Neural progenitor cell (in vitro differentiated cells): ENCODE data around the gene BMP7.

Experiments used
- EZH2 ChIP-seq: fragments of 200-600 bp; sonication (generic); IDR thresholded peaks from 2 replicates; pipeline ENCODE4 v1.6.1; 2017; ENCODE audit warnings: antibody characterized with exemption, mild to moderate bottlenecking, moderate library complexity
- EZH2phosphoT487 ChIP-seq: fragments of 200-600 bp; sonication (generic); IDR thresholded peaks from 2 replicates; pipeline ENCODE4 v1.6.1; 2017; ENCODE audit warnings: antibody characterized with exemption
- TF ChIP-seq, protein P1 (sequence below): fragments of 200-600 bp; sonication (generic); IDR thresholded peaks from 2 replicates; pipeline ENCODE4 v1.5.1; 2017; ENCODE audit warnings: antibody characterized with exemption, mild to moderate bottlenecking

DNA sequence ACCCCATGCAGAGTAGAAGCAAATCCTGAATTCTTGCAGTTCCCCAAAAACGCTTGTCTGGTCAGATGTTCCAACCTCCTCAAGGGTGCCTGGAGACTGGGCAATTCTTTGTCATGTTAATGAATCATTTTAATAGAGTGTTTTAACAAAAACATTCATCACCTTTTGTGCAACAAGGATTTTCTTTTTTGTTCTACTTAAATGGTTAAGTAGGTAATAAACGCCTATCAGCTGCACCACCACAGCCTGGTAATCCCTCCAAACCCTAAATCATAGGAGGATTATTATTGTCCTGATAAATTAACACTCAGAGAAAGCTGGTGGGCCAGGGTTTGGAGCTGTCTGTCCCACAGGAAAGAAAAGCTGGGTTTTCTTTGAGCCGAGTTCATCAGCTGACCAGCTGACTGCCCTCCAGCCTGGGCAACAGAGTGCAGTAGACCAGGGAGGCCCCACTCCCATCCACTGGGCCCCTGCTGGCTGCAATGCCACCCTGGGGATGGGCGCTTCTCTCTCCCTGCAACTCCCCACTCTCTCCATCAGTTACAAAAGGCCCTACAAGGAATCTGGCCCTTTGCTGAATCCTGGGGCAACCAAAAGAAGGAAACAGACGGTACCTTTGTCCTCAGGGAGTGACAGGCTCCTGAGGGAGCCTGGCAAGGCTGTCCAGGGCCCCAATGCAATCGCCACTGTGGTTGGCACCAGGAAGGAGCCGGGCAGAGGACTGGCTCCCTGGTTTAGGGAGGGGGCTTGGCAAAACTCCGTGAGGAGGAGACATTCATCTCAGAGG lies 23.1 kb upstream of the BMP7 start:
- TF ChIP-seq, protein P1, sequence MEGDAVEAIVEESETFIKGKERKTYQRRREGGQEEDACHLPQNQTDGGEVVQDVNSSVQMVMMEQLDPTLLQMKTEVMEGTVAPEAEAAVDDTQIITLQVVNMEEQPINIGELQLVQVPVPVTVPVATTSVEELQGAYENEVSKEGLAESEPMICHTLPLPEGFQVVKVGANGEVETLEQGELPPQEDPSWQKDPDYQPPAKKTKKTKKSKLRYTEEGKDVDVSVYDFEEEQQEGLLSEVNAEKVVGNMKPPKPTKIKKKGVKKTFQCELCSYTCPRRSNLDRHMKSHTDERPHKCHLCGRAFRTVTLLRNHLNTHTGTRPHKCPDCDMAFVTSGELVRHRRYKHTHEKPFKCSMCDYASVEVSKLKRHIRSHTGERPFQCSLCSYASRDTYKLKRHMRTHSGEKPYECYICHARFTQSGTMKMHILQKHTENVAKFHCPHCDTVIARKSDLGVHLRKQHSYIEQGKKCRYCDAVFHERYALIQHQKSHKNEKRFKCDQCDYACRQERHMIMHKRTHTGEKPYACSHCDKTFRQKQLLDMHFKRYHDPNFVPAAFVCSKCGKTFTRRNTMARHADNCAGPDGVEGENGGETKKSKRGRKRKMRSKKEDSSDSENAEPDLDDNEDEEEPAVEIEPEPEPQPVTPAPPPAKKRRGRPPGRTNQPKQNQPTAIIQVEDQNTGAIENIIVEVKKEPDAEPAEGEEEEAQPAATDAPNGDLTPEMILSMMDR = no peak
- no peak for TF ChIP-seq EZH2
- TF ChIP-seq EZH2phosphoT487 = no peak
